PFSK-1 (cell line): ENCODE results near the gene CASP10.

ENCODE experiments used
- POLR2AphosphoS5 ChIP-seq: IDR thresholded peaks from 2 replicates; pipeline ENCODE4 v1.6.1; 2012; ENCODE audit warnings: low read depth, mild to moderate bottlenecking, control low read depth, low read length, moderate library complexity
- SIN3A ChIP-seq: IDR thresholded peaks from 2 replicates; pipeline ENCODE4 v1.6.1; 2012; ENCODE audit warnings: mild to moderate bottlenecking, low read length, moderate library complexity, borderline replicate concordance; ENCODE audit not compliant: insufficient read depth

DNA sequence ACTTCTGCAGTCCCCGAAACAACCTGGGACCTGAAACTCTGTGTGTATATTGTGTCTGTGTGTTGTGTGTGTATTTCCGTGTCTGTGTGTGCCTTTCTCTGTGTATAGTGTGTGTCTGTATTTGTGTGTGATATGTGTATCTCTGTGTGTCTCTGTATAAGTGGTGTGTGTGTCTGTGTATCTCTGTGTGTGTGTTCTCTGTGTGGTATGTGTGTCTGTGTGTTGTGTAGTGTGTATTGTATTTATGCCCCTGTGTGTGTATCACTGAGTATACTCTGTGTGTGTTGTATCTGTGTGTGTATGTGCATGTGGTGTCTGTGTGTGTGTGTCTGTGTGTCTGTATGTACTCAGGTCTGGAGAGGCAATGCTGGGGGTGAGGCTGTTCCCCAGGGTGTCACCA lies 89.0 kb downstream of the CASP10 start:
- TF ChIP-seq SIN3A (no peak), POLR2AphosphoS5 (no peak)
